NCI-H2227 (cell line): ENCODE measurements around the gene MYO9A.
"Not testable (repeated sequence)": the region's sequence is repeated elsewhere in the genome, so short reads cannot be mapped to it uniquely, and the experiment has no call there.

Experiments used
- DNase-seq: peaks from one replicate; lab custom pipeline; 2025; ENCODE audit not compliant: unreplicated experiment; lab: John Stamatoyannopoulos, UW

Gene MYO9A

DNA sequence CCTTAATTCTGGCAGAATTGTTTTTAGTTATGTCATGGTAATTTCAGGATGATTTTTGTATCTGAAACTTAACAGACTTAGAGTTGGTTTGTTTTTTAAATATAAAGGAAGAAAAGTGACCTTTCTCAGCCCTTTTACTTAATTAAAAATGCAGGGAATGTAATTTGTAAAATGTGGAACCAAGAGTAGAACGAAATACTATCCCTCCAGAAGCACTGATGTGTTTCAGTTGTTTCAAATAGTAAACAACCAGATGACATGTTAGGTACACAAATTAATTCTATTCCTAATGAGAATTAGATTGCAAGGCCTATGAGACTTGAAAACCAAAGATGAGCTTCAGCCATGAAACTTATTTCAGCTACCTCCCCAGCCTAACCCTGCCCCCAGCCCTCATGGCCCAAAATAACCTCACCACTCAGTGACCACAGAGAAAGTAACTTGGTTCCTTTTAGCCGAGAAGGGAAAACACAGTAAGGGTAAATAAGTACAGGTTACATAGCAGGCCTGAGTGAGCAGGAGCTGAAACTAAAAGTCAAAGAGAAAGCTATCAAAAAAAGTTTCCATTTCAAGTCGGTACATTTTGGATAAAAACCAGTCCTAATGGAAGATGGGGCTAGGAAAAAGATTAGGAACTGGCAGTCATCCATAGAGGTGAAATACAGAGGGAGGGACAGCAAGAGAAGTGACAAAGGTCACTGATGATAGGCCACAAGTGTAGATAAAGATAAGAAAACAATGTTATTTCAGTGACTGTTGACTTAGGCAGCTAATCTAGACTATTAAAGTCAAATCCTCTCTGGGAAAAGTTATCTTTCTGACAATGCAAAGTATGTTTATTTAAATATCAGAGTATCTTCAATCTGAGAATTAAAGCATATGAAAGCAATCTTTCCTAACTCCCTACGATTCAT, 23.5 kb upstream of the MYO9A start:
- no peak for DNase-seq

DNA sequence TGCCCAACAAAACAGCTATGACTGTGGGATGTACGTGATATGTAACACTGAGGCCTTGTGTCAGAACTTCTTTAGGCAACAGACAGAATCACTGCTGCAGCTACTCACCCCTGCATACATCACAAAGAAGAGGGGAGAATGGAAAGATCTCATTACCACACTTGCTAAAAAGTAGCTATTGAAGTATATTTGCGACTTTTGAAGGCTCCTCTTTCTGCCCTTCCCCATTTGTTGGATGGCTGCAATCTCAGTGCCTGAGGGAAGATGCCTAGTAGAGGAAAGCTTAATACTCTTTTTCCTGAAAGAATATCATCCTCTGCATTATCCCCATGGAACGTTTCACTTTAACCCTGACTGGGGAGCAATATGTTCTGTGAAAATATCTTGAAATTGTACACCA, 22.1 kb upstream of the MYO9A start:
- no peak for DNase-seq

- DNase-seq = no peak
Measured at GRCh38 chr15:72139667-72140066, 21.7 kb upstream of the MYO9A start.

GRCh38 chr15:72136170-72137051, 18.5 kb upstream of the MYO9A start:
- DNase-seq = no peak

- DNase-seq = no peak
Measured at GRCh38 chr15:72135719-72136118, 17.8 kb upstream of the MYO9A start.

DNA sequence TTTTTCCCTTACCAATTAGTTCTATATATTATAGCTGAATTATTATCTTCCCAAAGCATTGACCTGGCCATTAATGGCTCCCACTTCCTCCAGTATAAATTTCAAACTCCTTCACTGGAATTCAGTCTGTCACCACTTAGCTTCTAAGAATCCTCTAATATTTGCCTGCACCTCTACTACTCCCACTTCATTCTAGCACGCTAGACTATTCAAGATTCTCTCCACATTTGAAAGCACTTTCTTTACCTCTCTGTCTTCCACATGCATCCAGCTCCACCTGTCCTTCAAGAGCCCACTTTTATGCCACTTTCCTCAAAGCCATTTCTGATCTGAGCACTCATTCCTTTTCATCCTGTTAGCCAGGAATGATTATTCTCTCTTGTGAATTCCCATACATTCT, 15.3 kb upstream of the MYO9A start:
- DNase-seq = no peak

DNA sequence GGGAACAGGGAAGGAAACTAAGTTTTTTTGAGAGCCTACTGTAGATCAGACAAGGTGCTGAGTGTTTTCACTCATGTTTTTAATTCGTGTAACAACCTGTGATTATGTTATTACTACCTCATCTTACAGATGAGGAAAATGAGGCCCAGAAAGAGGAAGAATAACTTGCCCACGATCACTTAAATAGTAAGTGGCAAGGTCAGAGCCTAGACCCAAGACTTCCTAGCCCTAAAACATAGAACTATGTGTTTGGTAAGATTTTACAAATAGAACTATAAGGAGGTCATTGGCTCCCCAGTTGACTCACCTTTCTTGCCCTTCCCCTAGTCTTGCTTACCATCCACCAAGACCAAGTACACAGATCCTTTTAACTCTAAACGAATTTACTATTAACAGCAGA, 14.0 kb upstream of the MYO9A start:
- DNase-seq = no peak

DNA sequence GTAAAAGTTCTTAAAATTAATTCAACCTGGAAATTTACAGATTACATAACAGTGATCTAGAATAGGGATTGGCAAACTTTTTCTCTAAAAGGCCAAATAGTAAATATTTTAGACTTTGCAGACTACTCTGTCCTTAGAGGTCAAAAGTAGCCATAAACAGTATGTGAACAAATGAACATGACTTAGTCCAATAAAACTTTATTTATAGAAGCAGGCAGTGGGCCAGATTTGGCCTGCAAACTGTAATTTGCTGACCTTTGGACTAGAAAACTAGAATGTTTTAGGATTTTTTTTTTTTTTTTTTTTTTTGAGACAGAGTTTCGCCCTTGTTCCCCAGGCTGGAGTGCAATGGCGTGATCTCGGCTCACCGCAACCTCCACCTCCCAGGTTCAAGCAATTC, 12.3 kb upstream of the MYO9A start:
- DNase-seq = no peak

DNA sequence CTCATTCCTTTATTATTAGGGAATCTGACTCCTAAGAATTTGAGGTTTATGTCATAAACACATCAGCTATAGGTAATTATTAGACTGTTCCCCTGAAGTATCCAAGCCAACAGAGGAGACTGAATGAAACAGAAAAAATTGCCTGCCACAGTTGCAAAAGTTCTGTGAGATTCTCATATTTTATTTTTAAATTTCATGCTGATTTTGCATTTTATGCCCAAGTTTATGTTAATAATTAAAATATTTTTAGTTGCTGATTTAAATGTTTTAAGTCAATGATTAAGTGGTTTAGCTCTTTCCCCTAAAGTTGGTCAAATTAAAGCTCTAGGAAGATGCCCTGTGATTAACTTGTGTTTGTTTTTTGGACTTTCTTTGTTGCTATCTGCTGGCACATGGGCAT, 10.4 kb upstream of the MYO9A start:
- DNase-seq = no peak

DNA sequence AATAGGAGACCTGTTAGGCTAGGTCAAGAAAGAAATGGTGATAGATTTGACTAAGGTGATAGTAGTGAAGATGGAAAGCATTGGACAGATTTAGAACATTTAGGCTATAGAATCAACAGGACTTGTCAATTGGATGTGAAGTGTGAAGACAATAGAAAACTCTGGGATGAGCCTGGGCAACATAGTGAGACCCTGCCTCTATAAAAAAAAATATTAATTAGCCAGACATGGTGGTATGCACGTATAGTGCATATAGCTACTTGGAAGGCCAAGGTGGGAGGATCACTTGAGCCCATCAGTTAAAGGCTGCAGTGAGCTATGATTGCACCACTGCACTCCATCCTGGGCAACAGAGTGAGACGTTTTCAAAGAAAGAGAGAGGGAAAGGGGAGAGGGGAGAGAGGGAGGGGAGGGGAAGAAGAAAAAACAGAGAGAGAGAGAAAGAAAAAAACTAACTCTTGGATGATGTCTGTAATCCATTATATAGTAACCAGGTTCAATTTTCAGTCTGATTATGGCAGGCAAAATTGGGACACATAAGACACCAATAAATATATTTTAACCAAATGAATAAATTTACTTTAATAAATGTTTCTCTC, 9.9 kb upstream of the MYO9A start:
- no peak for DNase-seq

- no peak for DNase-seq
Measured at GRCh38 chr15:72124218-72124617, 6.3 kb upstream of the MYO9A start.

- peak; percentile 81 for DNase-seq
Measured at GRCh38 chr15:72117486-72118016, 399 bp downstream of the MYO9A start.

GRCh38 chr15:72116731-72117485, 1.0 kb downstream of the MYO9A start:
- DNase-seq = peak; percentile 27

DNA sequence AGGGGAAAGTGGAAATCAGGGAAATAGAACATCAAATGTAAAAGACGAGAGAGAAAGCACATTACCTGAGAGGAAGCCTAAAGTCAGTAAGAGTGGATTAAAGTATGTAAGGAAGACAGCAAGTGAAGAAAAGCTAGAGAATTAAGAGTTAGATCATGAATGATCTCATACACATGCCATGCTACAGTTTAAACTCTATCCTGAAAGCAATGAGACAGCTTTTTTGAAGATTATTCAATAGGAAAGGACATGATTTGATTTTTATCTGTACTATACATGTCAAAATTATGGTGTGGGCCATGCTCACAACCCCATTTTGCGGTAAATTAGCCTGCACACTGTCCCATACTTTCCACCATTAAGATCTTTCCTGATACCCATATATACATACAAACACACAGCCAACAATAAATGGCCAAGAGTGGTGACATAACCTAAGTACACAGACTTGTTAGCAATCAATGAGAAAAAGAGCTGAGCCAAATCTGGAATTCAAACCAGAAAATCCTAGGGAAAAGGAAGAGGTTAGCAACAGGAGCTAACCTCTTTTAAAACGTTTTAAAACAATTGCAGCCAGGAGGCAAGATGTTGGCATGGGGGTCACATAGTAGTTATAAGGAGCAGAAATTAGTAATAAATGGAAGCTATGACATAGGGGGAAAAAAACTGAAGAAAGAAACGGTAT, 4.5 kb downstream of the MYO9A start:
- no peak for DNase-seq

DNA sequence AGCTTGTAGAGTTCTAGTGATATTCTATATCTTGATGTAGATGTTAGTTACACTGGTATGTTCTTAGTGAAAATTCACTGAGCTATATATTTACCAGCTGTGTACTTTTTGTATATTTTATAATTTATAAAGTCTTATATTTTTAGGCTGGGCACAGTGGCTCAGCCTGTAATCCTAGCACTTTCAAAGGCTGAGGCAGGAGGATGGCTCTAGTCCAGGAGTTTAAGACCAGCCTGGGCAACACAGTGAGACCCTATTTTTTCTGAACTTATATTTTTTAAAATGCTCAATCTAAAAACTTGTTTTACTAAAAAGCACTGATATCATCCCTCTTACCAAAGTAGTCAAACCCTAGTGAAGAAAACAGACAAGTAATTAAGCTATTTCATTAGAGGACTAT, 5.1 kb downstream of the MYO9A start:
- DNase-seq = no peak

DNA sequence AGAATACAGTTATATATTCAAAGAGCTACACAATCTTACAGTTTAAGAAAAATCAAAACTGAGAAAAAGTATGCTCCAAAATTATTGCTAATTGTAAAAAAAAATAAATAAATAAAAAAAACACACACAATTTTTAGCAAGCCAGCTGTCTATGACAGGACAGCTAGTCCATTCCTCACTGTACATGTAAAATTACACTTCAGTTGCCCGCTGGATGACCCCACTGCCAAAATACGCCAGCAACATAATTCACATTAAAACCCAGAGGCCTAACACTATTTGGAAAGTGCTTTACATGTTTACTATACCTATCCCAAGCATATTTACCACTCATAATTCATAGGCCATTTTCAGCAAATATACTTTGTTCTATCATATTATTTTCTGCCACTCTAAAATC, 5.8 kb downstream of the MYO9A start:
- no peak for DNase-seq

DNA sequence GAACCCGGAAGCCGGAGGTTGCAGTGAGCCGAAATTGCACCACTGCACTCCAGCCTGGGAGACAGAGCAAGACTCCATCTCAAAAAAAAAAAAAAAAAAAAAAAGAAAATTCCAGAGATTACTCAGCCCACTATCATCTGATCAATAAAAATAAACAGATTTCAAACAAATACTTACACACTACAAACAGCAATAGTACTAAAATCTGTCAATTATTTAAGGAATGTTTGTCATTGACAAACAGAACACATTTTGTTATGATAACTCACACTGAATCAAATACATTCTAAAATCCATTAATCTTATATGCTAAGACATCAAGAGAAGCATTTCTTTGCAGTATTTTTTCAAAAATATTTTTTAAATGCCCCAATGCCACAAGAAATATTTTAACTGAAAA, 7.6 kb downstream of the MYO9A start:
- DNase-seq = no peak

GRCh38 chr15:72106068-72106467, 11.9 kb downstream of the MYO9A start:
- no peak for DNase-seq

- no peak for DNase-seq
Measured at GRCh38 chr15:72105111-72105510, 12.8 kb downstream of the MYO9A start.

GRCh38 chr15:72100551-72100950, 17.4 kb downstream of the MYO9A start:
- DNase-seq = not testable (repeated sequence)
